Measurements from ENCODE around the gene SPOP. TPM values are rescaled to one million over a fixed set of nuclear protein-coding genes. Genes with fewer than 3 reads are reported as not detected.

Gene SPOP
- total RNA-seq, 1 donor from 2014 or later: 48.6 TPM

DNA sequence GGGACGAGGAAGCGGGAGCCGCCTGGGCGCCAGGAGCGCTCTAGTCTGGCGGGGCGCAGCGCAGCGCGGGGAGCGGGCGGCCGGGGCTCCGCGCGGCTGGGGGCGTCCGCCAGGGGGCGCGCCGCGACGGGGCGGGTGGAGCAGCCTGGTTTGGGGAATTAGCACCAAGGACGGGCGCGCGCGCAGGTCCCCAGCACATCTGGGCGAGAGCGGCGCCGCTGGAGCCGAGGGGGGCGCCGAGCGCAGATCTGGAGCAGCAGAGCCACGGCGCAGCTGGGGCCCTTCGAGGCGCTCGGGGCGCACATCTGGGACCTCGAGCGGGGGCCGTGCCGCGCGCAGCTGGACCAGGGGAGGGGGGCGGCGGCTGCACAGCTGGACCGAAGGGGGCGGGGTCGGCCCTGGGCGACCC lies 102.2 kb downstream of the SPOP start, which contains the start of gene NXPH3:
TSS of gene NXPH3 (plus strand) at position 193 of the 409 bp plus-strand sequence. CDS start 349 bp downstream, outside the sequence.
- no peak within 1 kb of the TSS for H3K27ac Mint-ChIP-seq (ENCODE audit: unreplicated experiment)
- TF ChIP-seq, protein P1, sequence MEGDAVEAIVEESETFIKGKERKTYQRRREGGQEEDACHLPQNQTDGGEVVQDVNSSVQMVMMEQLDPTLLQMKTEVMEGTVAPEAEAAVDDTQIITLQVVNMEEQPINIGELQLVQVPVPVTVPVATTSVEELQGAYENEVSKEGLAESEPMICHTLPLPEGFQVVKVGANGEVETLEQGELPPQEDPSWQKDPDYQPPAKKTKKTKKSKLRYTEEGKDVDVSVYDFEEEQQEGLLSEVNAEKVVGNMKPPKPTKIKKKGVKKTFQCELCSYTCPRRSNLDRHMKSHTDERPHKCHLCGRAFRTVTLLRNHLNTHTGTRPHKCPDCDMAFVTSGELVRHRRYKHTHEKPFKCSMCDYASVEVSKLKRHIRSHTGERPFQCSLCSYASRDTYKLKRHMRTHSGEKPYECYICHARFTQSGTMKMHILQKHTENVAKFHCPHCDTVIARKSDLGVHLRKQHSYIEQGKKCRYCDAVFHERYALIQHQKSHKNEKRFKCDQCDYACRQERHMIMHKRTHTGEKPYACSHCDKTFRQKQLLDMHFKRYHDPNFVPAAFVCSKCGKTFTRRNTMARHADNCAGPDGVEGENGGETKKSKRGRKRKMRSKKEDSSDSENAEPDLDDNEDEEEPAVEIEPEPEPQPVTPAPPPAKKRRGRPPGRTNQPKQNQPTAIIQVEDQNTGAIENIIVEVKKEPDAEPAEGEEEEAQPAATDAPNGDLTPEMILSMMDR (IDR thresholded peaks at IDR 0.05; ENCODE audit: insufficient read depth, low read depth, low read length): no peak
- TF ChIP-seq EZH2 (IDR thresholded peaks at IDR 0.05; ENCODE audit: insufficient read depth, low read length): no peak
- DNase-seq (ENCODE audit: low read depth) (no peak), FAIRE-seq (no peak)
- H3K27me3 ChIP-seq (ENCODE audit: insufficient read depth, low read length): peaks cover 48% of the 10 kb centered on the region
- peak within 1 kb of the TSS; percentile 61 for H3K4me3 ChIP-seq (ENCODE audit: insufficient read depth, low read depth, low read length)
- no peaks in the 10 kb centered on the region for H3K4me1 Mint-ChIP-seq (ENCODE audit: low read depth, unreplicated experiment)
- H4K20me1 ChIP-seq (ENCODE audit: insufficient read depth, low read length): no peaks in the 10 kb centered on the region
- peaks cover 10% of the 10 kb centered on the region for H3K4me1 ChIP-seq (ENCODE audit: insufficient read depth, low read length)
- no peaks in the 10 kb centered on the region for H3K36me3 ChIP-seq (ENCODE audit: insufficient read depth, low read length)
- peak within 1 kb of the TSS; percentile 38 for H3K9ac ChIP-seq (ENCODE audit: low read length)
- no peaks in the 10 kb centered on the region for H3K79me2 ChIP-seq (ENCODE audit: insufficient read depth, low read length)
- H3K36me3 Mint-ChIP-seq (ENCODE audit: low read depth, unreplicated experiment): peaks cover 5% of the 10 kb centered on the region
- peak within 1 kb of the TSS; percentile 94 for H3K4me2 ChIP-seq (ENCODE audit: low read length)
- H3K9me3 ChIP-seq (ENCODE audit: insufficient read depth, low read depth, low read length): no peaks in the 10 kb centered on the region
- H3K27me3 Mint-ChIP-seq (ENCODE audit: low read depth, unreplicated experiment): peaks cover 65% of the 10 kb centered on the region
- peak within 1 kb of the TSS; percentile 83 for H3K4me3 Mint-ChIP-seq (ENCODE audit: unreplicated experiment)
- H2AFZ ChIP-seq (ENCODE audit: low read depth, low read length): peak within 1 kb of the TSS; percentile 69
- no peak within 1 kb of the TSS for H3K27ac ChIP-seq (ENCODE audit: low read depth, low read length)
- H3K9me3 Mint-ChIP-seq (ENCODE audit: unreplicated experiment): peaks cover 2% of the 10 kb centered on the region

DNA sequence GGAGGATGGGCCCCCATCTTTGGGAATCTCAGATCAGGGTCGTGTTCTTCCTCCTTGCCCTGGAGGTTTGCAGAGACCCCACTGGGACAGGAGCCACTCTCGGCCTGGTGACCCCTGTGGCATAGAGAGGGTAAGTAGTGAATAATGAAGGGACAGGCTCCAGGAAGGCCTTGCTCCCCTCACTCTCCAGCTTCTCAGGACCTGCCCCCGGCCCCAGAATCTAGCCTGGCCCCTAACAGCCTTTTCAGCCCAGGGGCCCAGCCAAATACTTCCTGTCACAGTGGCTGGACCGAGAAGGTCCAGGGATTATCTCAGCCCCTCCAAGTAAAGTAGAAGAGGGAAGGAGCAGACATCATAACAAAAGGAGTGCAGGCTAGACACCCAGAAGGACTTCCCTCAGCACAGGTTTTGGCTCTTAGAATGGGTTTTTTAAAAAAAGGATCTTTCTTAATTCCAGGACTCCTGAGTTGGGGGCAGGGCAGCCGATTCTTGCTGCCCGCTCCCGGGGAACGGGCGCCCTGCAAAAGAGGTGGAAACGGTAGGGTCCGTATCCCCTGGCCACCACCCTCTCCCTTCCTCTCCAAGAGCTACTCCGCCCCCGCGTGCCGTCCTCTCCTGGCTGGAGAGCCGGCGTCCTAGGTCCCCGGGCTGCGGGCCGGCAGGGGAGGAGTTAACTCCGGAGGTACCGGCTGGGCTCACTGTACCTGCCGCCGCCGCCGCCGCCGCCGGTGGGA lies 102.8 kb downstream of the SPOP start:
- no peak for FAIRE-seq
- no peaks in the 10 kb centered on the region for H3K4me1 Mint-ChIP-seq (ENCODE audit: low read depth, unreplicated experiment)

More for the DNA sequence above, 102.8 kb downstream of the SPOP start:
- peak overlapping the region; percentile 94 for H3K4me2 ChIP-seq (ENCODE audit: low read length)
- H3K9me3 ChIP-seq (ENCODE audit: insufficient read depth, low read depth, low read length): no peaks in the 10 kb centered on the region
- H4K20me1 ChIP-seq (ENCODE audit: insufficient read depth, low read length): no peaks in the 10 kb centered on the region
- H2AFZ ChIP-seq (ENCODE audit: low read depth, low read length): no peak overlapping the region
- H3K79me2 ChIP-seq (ENCODE audit: insufficient read depth, low read length): no peaks in the 10 kb centered on the region
- no peak overlapping the region for H3K4me3 ChIP-seq (ENCODE audit: insufficient read depth, low read depth, low read length)
- H3K36me3 Mint-ChIP-seq (ENCODE audit: low read depth, unreplicated experiment): peaks cover 4% of the 10 kb centered on the region
- H3K4me3 Mint-ChIP-seq (ENCODE audit: unreplicated experiment): peak overlapping the region; percentile 50
- peaks cover 2% of the 10 kb centered on the region for H3K9me3 Mint-ChIP-seq (ENCODE audit: unreplicated experiment)
- H3K4me1 ChIP-seq (ENCODE audit: insufficient read depth, low read length): peaks cover 10% of the 10 kb centered on the region
- peaks cover 51% of the 10 kb centered on the region for H3K27me3 ChIP-seq (ENCODE audit: insufficient read depth, low read length)
- H3K27ac ChIP-seq (ENCODE audit: low read depth, low read length): no peak overlapping the region
- H3K36me3 ChIP-seq (ENCODE audit: insufficient read depth, low read length): no peaks in the 10 kb centered on the region
- H3K27ac Mint-ChIP-seq (ENCODE audit: unreplicated experiment): no peak overlapping the region
- DNase-seq (ENCODE audit: low read depth): no peak
- TF ChIP-seq, protein P1 (IDR thresholded peaks at IDR 0.05; ENCODE audit: insufficient read depth, low read depth, low read length): no peak
- TF ChIP-seq EZH2 (IDR thresholded peaks at IDR 0.05; ENCODE audit: insufficient read depth, low read length): no peak
- H3K9ac ChIP-seq (ENCODE audit: low read length): no peak overlapping the region
- peaks cover 64% of the 10 kb centered on the region for H3K27me3 Mint-ChIP-seq (ENCODE audit: low read depth, unreplicated experiment)
